ENCODE results near the gene LRIG2.

GRCh38 chr1:113133038-113133437 lies 60.0 kb downstream of the LRIG2 start:
- TF ChIP-seq POLR2A (IDR thresholded peaks at IDR 0.05), result no peak
- no peak for TF ChIP-seq CTCF (IDR thresholded peaks at IDR 0.05)

Data from transverse colon (tissue), 3 donors.